HepG2 (cell line): ENCODE measurements around the gene IKZF3. TPM values are rescaled to one million over a fixed set of nuclear protein-coding genes. Genes with fewer than 3 reads are reported as not detected.

Experiments
- CHCHD3 ChIP-seq: sonication (generic); formaldehyde crosslinking; IDR thresholded peaks from 2 replicates; pipeline ENCODE4 v1.8.0; 2022; ENCODE audit warnings: mild to moderate bottlenecking, missing genetic modification reagents, moderate library complexity
- CREBL2 ChIP-seq: sonication (generic); formaldehyde crosslinking; IDR thresholded peaks from 2 replicates; pipeline ENCODE4 v1.8.1; 2023; ENCODE audit warnings: missing genetic modification reagents, mild to moderate bottlenecking, borderline replicate concordance
- ERF ChIP-seq: IDR thresholded peaks from 2 replicates; pipeline ENCODE4 v1.6.1; 2018; ENCODE audit warnings: missing biosample characterization, missing genetic modification reagents
- FOXP4 ChIP-seq: sonication (generic); formaldehyde crosslinking; IDR thresholded peaks from 2 replicates; pipeline ENCODE4 v1.4.0; 2020; ENCODE audit warnings: missing genetic modification reagents
- KLF6 ChIP-seq: IDR thresholded peaks from 2 replicates; pipeline ENCODE4 v1.8.0; 2016; ENCODE audit warnings: missing biosample characterization, missing genetic modification reagents
- MTERF4 ChIP-seq: sonication (generic); formaldehyde crosslinking; IDR thresholded peaks from 2 replicates; pipeline ENCODE4 v1.8.0; 2023; ENCODE audit warnings: mild to moderate bottlenecking, missing genetic modification reagents
- MXD4 ChIP-seq: IDR thresholded peaks from 2 replicates; pipeline ENCODE4 v1.6.1; 2016; ENCODE audit warnings: mild to moderate bottlenecking, missing biosample characterization, missing genetic modification reagents
- PAXIP1 ChIP-seq: sonication (generic); formaldehyde crosslinking; conservative IDR thresholded peaks from 2 replicates; pipeline ENCODE4 v1.4.0; 2020; ENCODE audit warnings: mild to moderate bottlenecking, missing genetic modification reagents, moderate library complexity
- SNAPC4 ChIP-seq: sonication (generic); formaldehyde crosslinking; IDR thresholded peaks from 2 replicates; pipeline ENCODE4 v1.4.0; 2020; ENCODE audit warnings: mild to moderate bottlenecking, missing genetic modification reagents
- SPEN ChIP-seq: sonication (generic); formaldehyde crosslinking; IDR thresholded peaks from 2 replicates; pipeline ENCODE4 v1.5.1; 2020; ENCODE audit warnings: low read depth, mild to moderate bottlenecking, missing genetic modification reagents
- TERF1 ChIP-seq: sonication (generic); formaldehyde crosslinking; IDR thresholded peaks from 2 replicates; pipeline ENCODE4 v1.8.0; 2022; ENCODE audit warnings: mild to moderate bottlenecking, missing genetic modification reagents, moderate library complexity
- ZMAT5 ChIP-seq: sonication (generic); formaldehyde crosslinking; IDR thresholded peaks from 2 replicates; pipeline ENCODE4 v1.5.0; 2020; ENCODE audit warnings: mild to moderate bottlenecking, low read depth, missing genetic modification reagents, borderline replicate concordance
- ZNF33A ChIP-seq: sonication (generic); formaldehyde crosslinking; IDR thresholded peaks from 2 replicates; pipeline ENCODE4 v1.5.1; 2020; ENCODE audit warnings: missing genetic modification reagents, mild to moderate bottlenecking, moderate library complexity, borderline replicate concordance
- ZNF460 ChIP-seq: sonication (generic); formaldehyde crosslinking; IDR thresholded peaks from 2 replicates; pipeline ENCODE4 v1.5.1; 2020; ENCODE audit warnings: missing genetic modification reagents, mild to moderate bottlenecking, borderline replicate concordance
- ZNF562 ChIP-seq: sonication (generic); formaldehyde crosslinking; IDR thresholded peaks from 2 replicates; pipeline ENCODE4 v1.8.0; 2022; ENCODE audit warnings: missing genetic modification reagents, borderline replicate concordance
- polyA plus RNA-seq, 8 experiments: library from polyadenylated mRNA; depleted of rRNA in 3 of 8; stranded (reverse) in 7 of 8; unstranded in 1 of 8; fragments of >200 nt; fragmentation: Illumina TruSeq in 4 of 8; extraction: Trizol in 4 of 8; gene quantifications; 2 replicates each; pipeline versions ENCODE4 v1.2.1 to v1.2.3, GENCODE V29; 2011 to 2016; ENCODE audit warnings: low read depth in 4 of 8, missing spikeins in 1 of 8, mixed read lengths in 1 of 8; ENCODE audit not compliant: insufficient read depth in 1 of 8
- total RNA-seq, 5 experiments: library from RNA; depleted of rRNA; stranded (reverse); fragments of >200 nt; fragmentation: Illumina TruSeq; extraction: Trizol; gene quantifications; 2 replicates each; pipeline ENCODE4 v1.2.3, GENCODE V29; 2016; ENCODE audit warnings: low read depth in 1 of 5

IKZF3 gene
- total and polyA plus RNA-seq, 2 of the 13 experiments (the other 11 are each of a cell fraction or from before 2014, with no cell fraction given), result not detected

- TF ChIP-seq PAXIP1, result no peak; the same call in 1 of the 2 replicates
- no peak for TF ChIP-seq ERF (CRISPR knock-in tag)
- TF ChIP-seq CHCHD3 (CRISPR knock-in tag), result no peak
- no peak for TF ChIP-seq ZMAT5 (CRISPR knock-in tag)
- TF ChIP-seq SPEN (CRISPR knock-in tag), result peak; percentile 18; the same call in 1 of the 2 replicates
- 0 out of 2 replicates have a peak, but pooled peaks have one; percentile 10 for TF ChIP-seq FOXP4 (CRISPR knock-in tag)
- no peak for TF ChIP-seq ZNF562 (CRISPR knock-in tag)
- no peak for TF ChIP-seq MXD4 (CRISPR knock-in tag)
- no peak for TF ChIP-seq SNAPC4 (CRISPR knock-in tag)
- TF ChIP-seq ZNF460, result no peak
- TF ChIP-seq TERF1, result no peak
- TF ChIP-seq ZNF33A (CRISPR knock-in tag), result no peak
- no peak for TF ChIP-seq MTERF4
- TF ChIP-seq KLF6 (CRISPR knock-in tag), result no peak
- no peak for TF ChIP-seq CREBL2 (CRISPR knock-in tag)
These were observed 126.8 kb downstream of the IKZF3 start (continued) for GRCh38 chr17:39737206-39737759.
